Measurements from ENCODE around the gene MOB3A.

MOB3A gene

DNA sequence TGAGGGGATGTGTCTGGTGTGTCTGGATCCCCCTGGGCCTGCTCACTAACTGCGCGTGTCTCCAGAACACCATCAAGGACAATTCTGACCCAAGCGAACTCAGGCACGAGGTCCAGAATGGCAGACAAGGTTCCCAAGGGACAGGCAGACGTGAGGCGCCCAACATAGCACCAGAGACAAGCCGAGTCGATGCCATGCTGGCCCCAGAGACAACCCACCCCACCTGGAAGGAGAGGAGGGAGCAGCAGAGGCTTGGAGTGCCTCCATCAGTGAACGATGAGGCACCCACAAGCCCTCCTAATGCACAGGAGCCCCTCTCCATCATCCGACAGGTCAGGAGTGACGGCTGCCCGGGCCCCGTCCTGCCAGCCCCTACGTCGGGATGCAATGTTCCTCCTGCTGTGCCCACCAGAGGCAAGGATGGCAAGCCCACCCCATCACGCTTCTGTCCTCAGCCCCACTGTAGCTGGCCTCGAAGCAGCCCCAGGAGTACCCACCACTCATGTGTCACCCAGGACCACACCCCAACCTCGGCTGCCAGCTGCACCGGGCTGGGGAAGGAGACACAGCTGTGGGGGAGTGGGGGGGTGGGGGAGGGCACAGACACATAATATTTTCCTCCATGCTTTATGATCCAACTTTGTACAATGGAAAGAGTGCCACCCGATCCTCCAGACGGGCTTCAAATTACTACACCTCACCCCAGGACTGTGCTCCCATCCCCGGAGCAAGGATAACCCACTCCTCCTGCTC is 43.4 kb upstream of the MOB3A start:
- no peak for DNase-seq (ENCODE audit: extremely low spot score)
- POLR2A ChIA-PET = no interaction called here
- TF ChIP-seq HDGF (IDR thresholded peaks at IDR 0.05; ENCODE audit: borderline replicate concordance) (no peak), LEF1 (IDR thresholded peaks at IDR 0.05; ENCODE audit: borderline replicate concordance) (no peak), ELF4 (IDR thresholded peaks at IDR 0.05) (no peak), ARNT (IDR thresholded peaks at IDR 0.05) (no peak), SUZ12 (IDR thresholded peaks at IDR 0.05) (no peak), ZNF384 (IDR thresholded peaks at IDR 0.05) (no peak), TARDBP (IDR thresholded peaks at IDR 0.05) (no peak), BHLHE40 (IDR thresholded peaks at IDR 0.05; ENCODE audit: borderline replicate concordance) (no peak), FOXK2 (IDR thresholded peaks at IDR 0.05) (no peak), NFRKB (IDR thresholded peaks at IDR 0.05) (no peak)
- TF ChIP-seq, protein P1, sequence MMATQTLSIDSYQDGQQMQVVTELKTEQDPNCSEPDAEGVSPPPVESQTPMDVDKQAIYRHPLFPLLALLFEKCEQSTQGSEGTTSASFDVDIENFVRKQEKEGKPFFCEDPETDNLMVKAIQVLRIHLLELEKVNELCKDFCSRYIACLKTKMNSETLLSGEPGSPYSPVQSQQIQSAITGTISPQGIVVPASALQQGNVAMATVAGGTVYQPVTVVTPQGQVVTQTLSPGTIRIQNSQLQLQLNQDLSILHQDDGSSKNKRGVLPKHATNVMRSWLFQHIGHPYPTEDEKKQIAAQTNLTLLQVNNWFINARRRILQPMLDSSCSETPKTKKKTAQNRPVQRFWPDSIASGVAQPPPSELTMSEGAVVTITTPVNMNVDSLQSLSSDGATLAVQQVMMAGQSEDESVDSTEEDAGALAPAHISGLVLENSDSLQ (IDR thresholded peaks at IDR 0.05) = no peak
- CTCF ChIA-PET = no interaction called here

DNA sequence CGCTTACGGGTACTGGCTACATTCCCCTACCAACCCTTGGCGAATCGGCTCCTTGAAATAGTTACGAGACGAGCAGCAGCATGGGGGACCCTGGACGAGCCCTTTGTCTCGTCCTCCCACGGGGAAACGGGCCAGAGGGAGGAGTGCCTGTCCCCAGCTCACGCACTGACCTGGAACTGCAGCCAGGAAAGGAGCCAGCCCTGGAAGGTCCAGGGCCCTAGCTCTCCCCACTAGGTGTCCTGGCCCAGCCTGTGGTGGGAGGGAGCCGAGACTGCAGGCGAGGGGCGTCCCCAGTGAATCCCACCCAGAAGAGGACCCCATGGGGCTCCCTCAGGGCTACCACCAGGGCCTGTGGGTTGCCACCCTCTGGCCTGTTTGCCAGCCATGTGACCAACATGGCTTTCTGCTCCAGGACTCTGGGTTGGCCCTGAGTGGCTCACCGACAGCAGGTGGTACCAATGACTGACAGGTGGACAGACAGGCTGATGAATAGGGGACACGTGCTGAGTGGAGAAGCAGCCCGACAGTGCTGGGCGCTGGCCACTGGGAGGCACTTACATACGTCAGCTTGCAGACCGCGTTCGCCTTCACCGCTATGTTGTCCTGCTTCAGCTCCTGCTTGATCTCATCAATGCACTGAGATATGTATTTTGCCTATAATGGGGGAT is 42.1 kb upstream of the MOB3A start:
- CTCF ChIA-PET = no interaction called here
- TF ChIP-seq, protein P1 (IDR thresholded peaks at IDR 0.05) = peak; percentile 45
- no peak for TF ChIP-seq SUZ12 (IDR thresholded peaks at IDR 0.05)
- POLR2A ChIA-PET = interaction anchor here (1.0 kb wide), 1 partner anchor 76 kb away, joined by 3 read pairs; no protein-coding TSS in a partner anchor
- no peak for DNase-seq (ENCODE audit: extremely low spot score)

DNA sequence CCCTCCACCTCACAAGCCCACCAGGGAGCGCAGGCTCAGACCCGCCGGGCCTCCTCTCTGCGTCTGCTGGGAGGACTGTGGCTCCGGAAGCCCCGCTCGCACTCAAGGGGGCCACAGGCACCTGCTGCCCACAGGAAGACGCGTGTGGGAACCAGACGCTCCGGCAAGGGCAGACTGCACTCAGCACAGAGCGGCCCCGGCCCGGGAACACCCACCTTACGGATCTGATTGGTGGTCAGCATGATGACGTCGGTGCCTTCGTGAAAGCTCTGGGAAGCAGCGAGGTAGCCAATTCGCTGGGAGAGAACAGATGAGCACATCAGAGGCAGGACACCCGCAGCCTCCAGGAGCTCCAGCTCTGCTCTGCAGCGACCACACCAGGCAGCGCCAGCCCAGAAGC is 40.7 kb upstream of the MOB3A start:
- ChIA-PET CTCF (interaction anchor here (0.6 kb wide), 1 partner anchor 19 kb away, joined by 4 read pairs; no protein-coding TSS in a partner anchor), POLR2A (no interaction called here)
- no peak for DNase-seq (ENCODE audit: extremely low spot score)
- no peak for TF ChIP-seq ELF4 (IDR thresholded peaks at IDR 0.05)
- TF ChIP-seq L3MBTL2 (conservative IDR thresholded peaks at IDR 0.05) = no peak
- no peak for TF ChIP-seq TARDBP (IDR thresholded peaks at IDR 0.05)
- TF ChIP-seq FOXK2 (IDR thresholded peaks at IDR 0.05) = no peak
- TF ChIP-seq FOXA1 (IDR thresholded peaks at IDR 0.05) = no peak
- no peak for TF ChIP-seq LEF1 (IDR thresholded peaks at IDR 0.05; ENCODE audit: borderline replicate concordance)
- no peak for TF ChIP-seq NFRKB (IDR thresholded peaks at IDR 0.05)
- no peak for TF ChIP-seq SP1 (IDR thresholded peaks at IDR 0.05)
- TF ChIP-seq BHLHE40 (IDR thresholded peaks at IDR 0.05; ENCODE audit: borderline replicate concordance) = no peak
- no peak for TF ChIP-seq SUZ12 (IDR thresholded peaks at IDR 0.05)
- TF ChIP-seq FOXM1 (IDR thresholded peaks at IDR 0.05; ENCODE audit: borderline replicate concordance) = no peak
- no peak for TF ChIP-seq CTBP1 (IDR thresholded peaks at IDR 0.05; ENCODE audit: borderline replicate concordance)
- TF ChIP-seq ZNF384 (IDR thresholded peaks at IDR 0.05) = no peak
- TF ChIP-seq, protein P1 (IDR thresholded peaks at IDR 0.05) = no peak
- TF ChIP-seq HDGF (IDR thresholded peaks at IDR 0.05; ENCODE audit: borderline replicate concordance) = no peak

DNA sequence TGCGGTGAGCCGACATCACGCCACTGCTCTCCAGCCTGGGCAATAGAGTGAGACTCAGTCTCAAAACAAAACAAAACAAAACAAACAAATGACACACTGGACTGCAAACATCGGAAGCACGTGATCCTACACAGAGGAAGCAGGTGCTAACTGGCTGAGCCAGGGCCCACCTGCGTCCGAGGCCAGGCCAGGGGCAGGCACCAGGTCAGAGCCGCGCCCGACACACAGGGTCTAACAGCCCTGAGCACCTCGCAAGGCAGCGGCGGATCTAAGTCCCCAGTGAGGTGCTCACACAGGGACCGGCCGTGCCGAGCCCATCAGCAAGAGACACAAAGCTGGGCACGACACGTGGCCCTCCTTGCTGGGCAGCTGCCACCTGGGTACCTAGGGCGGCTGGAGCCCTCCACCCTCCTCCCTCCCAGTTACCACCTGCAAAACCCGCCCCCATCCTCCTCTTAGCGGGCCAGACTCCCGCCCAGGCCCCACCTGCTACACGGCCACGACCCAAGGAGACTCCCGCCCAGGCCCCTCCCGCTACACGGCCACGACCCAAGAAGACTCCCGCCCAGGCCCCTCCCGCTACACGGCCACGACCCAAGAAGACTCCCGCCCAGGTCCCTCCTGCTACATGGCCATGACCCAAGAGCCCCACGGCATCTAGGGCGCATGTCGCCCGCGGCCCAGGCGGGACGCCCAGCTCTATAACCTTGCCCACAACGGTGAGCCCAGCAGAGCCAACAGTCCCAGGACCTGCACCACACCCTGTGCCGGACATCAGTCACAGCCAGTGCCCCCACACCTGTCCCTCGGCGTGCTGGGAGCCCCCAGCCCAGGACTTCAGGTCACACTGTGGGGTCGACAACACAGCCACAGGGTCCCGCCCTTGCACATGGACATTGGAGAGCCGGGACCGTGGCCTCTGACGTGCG is 39.6 kb upstream of the MOB3A start:
- TF ChIP-seq FOXA1 (IDR thresholded peaks at IDR 0.05) (no peak), HDGF (IDR thresholded peaks at IDR 0.05; ENCODE audit: borderline replicate concordance) (no peak), SP1 (IDR thresholded peaks at IDR 0.05) (no peak), FOXK2 (IDR thresholded peaks at IDR 0.05) (no peak), ELF4 (IDR thresholded peaks at IDR 0.05) (no peak), CTBP1 (IDR thresholded peaks at IDR 0.05; ENCODE audit: borderline replicate concordance) (no peak), FOXM1 (IDR thresholded peaks at IDR 0.05; ENCODE audit: borderline replicate concordance) (no peak), TARDBP (IDR thresholded peaks at IDR 0.05) (no peak), BHLHE40 (IDR thresholded peaks at IDR 0.05; ENCODE audit: borderline replicate concordance) (no peak), LEF1 (IDR thresholded peaks at IDR 0.05; ENCODE audit: borderline replicate concordance) (no peak), L3MBTL2 (conservative IDR thresholded peaks at IDR 0.05) (no peak), SUZ12 (IDR thresholded peaks at IDR 0.05) (no peak), NFRKB (IDR thresholded peaks at IDR 0.05) (no peak), ZNF384 (IDR thresholded peaks at IDR 0.05) (no peak), ARNT (IDR thresholded peaks at IDR 0.05) (no peak)
- TF ChIP-seq, protein P1 (IDR thresholded peaks at IDR 0.05) = no peak
- DNase-seq (ENCODE audit: extremely low spot score) = no peak
- ChIA-PET POLR2A (no interaction called here), CTCF (no interaction called here)

Data from HEK293T (cell line).